WTC11 (cell line): ENCODE data around the gene HTR6. TPM values are rescaled to one million over a fixed set of nuclear protein-coding genes. Genes with fewer than 3 reads are reported as not detected.
A peak's percentile ranks its signal among the peaks of the same experiment; 100 is the strongest.

Source experiments
- ATAC-seq: fragments of 200-7000 bp; cut with Tn5 transposase; 2 replicates; pipeline ENCODE4 v1.10.0; 2021; ENCODE audit warnings: mild to moderate bottlenecking, moderate library complexity
- CTCF ChIA-PET: fragments of 300-600 bp; sonication (Branson Sonifier 250); formaldehyde crosslinking; loops from one replicate; lab custom pipeline; 2021; ENCODE audit warnings: antibody characterized with exemption; lab: Charles Lee
- POLR2A ChIA-PET: fragments of 350-600 bp; sonication (Branson Sonifier 250); formaldehyde crosslinking; loops from one replicate; lab custom pipeline; 2021; ENCODE audit warnings: antibody characterized with exemption; lab: Charles Lee
- DNase-seq: peaks from one replicate; pipeline ENCODE4 v3.0.0; 2021; ENCODE audit warnings: low spot score
- H3K27ac Mint-ChIP-seq: 2 replicates; pipeline ENCODE4 v1.8.0; 2021; ENCODE audit warnings: mixed read lengths
- H3K27me3 Mint-ChIP-seq: 2 replicates; pipeline ENCODE4 v1.8.0; 2021; ENCODE audit warnings: low read depth, mild to moderate bottlenecking, moderate library complexity, mixed read lengths
- H3K36me3 Mint-ChIP-seq: 2 replicates; pipeline ENCODE4 v1.8.0; 2021; ENCODE audit warnings: mixed read lengths
- H3K4me1 Mint-ChIP-seq: 2 replicates; pipeline ENCODE4 v1.8.0; 2022; ENCODE audit warnings: mixed read lengths
- H3K4me3 Mint-ChIP-seq: 2 replicates; pipeline ENCODE4 v1.8.0; 2021; ENCODE audit warnings: mild to moderate bottlenecking, moderate library complexity, mixed read lengths
- H3K9me3 Mint-ChIP-seq: 2 replicates; pipeline ENCODE4 v1.8.0; 2021; ENCODE audit warnings: mixed read lengths
- ARID4B ChIP-seq: sonication (generic); formaldehyde crosslinking; IDR thresholded peaks from 2 replicates; pipeline ENCODE4 v1.8.0; 2023; ENCODE audit warnings: missing genetic modification reagents, mild to moderate bottlenecking, borderline replicate concordance
- ATF1 ChIP-seq: sonication (generic); formaldehyde crosslinking; IDR thresholded peaks from 2 replicates; pipeline ENCODE4 v1.8.1; 2023; ENCODE audit warnings: mild to moderate bottlenecking, moderate library complexity, missing genetic modification reagents
- CREM ChIP-seq: sonication (generic); formaldehyde crosslinking; IDR thresholded peaks from 2 replicates; pipeline ENCODE4 v1.8.1; 2022; ENCODE audit warnings: mild to moderate bottlenecking, missing genetic modification reagents, moderate library complexity
- EMX1 ChIP-seq: fragments of 250-450 bp; sonication (Bioruptor Pico); IDR thresholded peaks from 2 replicates; pipeline ENCODE4 v1.8.0; 2021; ENCODE audit warnings: mild to moderate bottlenecking
- FOXP1 ChIP-seq: sonication (generic); formaldehyde crosslinking; IDR thresholded peaks from 2 replicates; pipeline ENCODE4 v1.8.0; 2022; ENCODE audit warnings: missing genetic modification reagents, mild to moderate bottlenecking, moderate library complexity, borderline replicate concordance
- MXD4 ChIP-seq: fragments of 250-450 bp; sonication (Bioruptor Pico); IDR thresholded peaks from 2 replicates; pipeline ENCODE4 v1.8.0; 2021; ENCODE audit warnings: mild to moderate bottlenecking, moderate library complexity, borderline replicate concordance
- NR2C2 ChIP-seq: sonication (generic); formaldehyde crosslinking; IDR thresholded peaks from 2 replicates; pipeline ENCODE4 v1.8.0; 2022; ENCODE audit warnings: mild to moderate bottlenecking, missing genetic modification reagents
- PRDM15 ChIP-seq: sonication (generic); formaldehyde crosslinking; IDR thresholded peaks from 2 replicates; pipeline ENCODE4 v1.8.0; 2022; ENCODE audit warnings: missing genetic modification reagents
- ZNF263 ChIP-seq: sonication (generic); formaldehyde crosslinking; IDR thresholded peaks from 2 replicates; pipeline ENCODE4 v1.8.1; 2022; ENCODE audit warnings: low read depth, mild to moderate bottlenecking, moderate library complexity, missing genetic modification reagents
- ZNF396 ChIP-seq: fragments of 250-450 bp; sonication (Bioruptor Pico); IDR thresholded peaks from 2 replicates; pipeline ENCODE4 v1.8.0; 2021; ENCODE audit warnings: mild to moderate bottlenecking, moderate library complexity, borderline replicate concordance
- ZNF423 ChIP-seq: fragments of 250-450 bp; sonication (Bioruptor Pico); IDR thresholded peaks from 2 replicates; pipeline ENCODE4 v2.1.2; 2022; ENCODE audit warnings: mild to moderate bottlenecking, moderate library complexity
- total RNA-seq: library from RNA; stranded (reverse); gene quantifications from 3 replicates; pipeline ENCODE4 v1.2.3, GENCODE V29; 2021
- TF ChIP-seq, protein P1 (sequence below): sonication (generic); formaldehyde crosslinking; IDR thresholded peaks from 2 replicates; pipeline ENCODE4 v1.8.1; 2022; ENCODE audit warnings: mild to moderate bottlenecking, missing genetic modification reagents, moderate library complexity, borderline replicate concordance

The HTR6 gene
- total RNA-seq, 1 experiment from 2014 or later, result 0.90 TPM

DNA sequence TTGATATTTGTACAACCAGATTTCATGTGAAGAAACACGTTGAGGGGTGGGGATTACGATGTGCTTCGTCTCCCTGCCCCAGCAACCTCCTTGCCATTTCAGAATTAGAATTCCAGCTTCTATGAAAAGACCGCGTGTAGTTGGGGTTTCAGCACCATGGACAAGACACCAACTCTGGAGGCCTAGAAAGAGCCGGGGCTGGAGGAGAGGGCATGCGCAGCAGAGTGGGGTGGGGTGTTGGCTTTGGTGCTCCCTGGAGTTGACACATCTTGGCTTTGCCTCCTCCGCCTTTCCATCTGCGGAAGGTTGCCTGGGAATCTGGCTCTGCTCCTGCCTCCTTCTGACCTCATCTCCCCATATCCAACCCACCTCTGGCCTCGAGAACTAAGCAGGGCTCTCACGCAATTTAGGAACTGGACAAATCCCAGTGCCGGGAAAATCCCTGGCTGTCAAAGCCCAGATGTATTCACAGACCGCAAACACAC is 11.8 kb downstream of the HTR6 start (continued):
- TF ChIP-seq ARID4B (CRISPR knock-in tag) (peak; percentile 88), CREM (CRISPR knock-in tag) (no peak), FOXP1 (CRISPR knock-in tag) (peak; percentile 64), MXD4 (CRISPR knock-in tag) (no peak)
- TF ChIP-seq, protein P1, sequence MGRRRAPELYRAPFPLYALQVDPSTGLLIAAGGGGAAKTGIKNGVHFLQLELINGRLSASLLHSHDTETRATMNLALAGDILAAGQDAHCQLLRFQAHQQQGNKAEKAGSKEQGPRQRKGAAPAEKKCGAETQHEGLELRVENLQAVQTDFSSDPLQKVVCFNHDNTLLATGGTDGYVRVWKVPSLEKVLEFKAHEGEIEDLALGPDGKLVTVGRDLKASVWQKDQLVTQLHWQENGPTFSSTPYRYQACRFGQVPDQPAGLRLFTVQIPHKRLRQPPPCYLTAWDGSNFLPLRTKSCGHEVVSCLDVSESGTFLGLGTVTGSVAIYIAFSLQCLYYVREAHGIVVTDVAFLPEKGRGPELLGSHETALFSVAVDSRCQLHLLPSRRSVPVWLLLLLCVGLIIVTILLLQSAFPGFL (CRISPR knock-in tag), result 0 out of 2 replicates have a peak, but pooled peaks have one; percentile 30

GRCh38 chr1:19678493-19678892 is 13.8 kb downstream of the HTR6 start:
- POLR2A ChIA-PET, result interaction anchor here (0.9 kb wide), 1 partner anchor 25 kb away, joined by 3 read pairs; no protein-coding TSS in a partner anchor
- H3K36me3 Mint-ChIP-seq, result no peaks in the 10 kb centered on the region

GRCh38 chr1:19678931-19679453 is 14.3 kb downstream of the HTR6 start:
- CTCF ChIA-PET, result interaction anchor here (0.6 to 5.1 kb wide), 4 partner anchors 17 to 25 kb away, joined by 3 to 37 read pairs (median 5); no protein-coding TSS in a partner anchor
- H3K36me3 Mint-ChIP-seq, result no peaks in the 10 kb centered on the region
- peaks cover 7% of the 10 kb centered on the region for H3K4me1 Mint-ChIP-seq
- no peak overlapping the region for H3K27ac Mint-ChIP-seq
- no peak overlapping the region for H3K4me3 Mint-ChIP-seq
- peaks cover 20% of the 10 kb centered on the region for H3K27me3 Mint-ChIP-seq
- DNase-seq (no peak), ATAC-seq (no peak)
- no peaks in the 10 kb centered on the region for H3K9me3 Mint-ChIP-seq
- POLR2A ChIA-PET, result interaction anchor here (0.9 kb wide), 1 partner anchor 25 kb away, joined by 3 read pairs; no protein-coding TSS in a partner anchor
- TF ChIP-seq ATF1 (CRISPR knock-in tag) (no peak), PRDM15 (CRISPR knock-in tag) (peak; percentile 27; the same call in 1 of the 2 replicates), EMX1 (CRISPR knock-in tag) (no peak)

More at GRCh38 chr1:19678493-19678892, 13.8 kb downstream of the HTR6 start:
- DNase-seq (no peak), ATAC-seq (no peak)
- Mint-ChIP-seq H3K27ac (no peak overlapping the region), H3K4me1 (peaks cover 7% of the 10 kb centered on the region)
- no peak for TF ChIP-seq ZNF396
- no peak for TF ChIP-seq ZNF263 (CRISPR knock-in tag)
- no peak for TF ChIP-seq NR2C2 (CRISPR knock-in tag)
- TF ChIP-seq CREM (CRISPR knock-in tag), result no peak
- peak; percentile 82 for TF ChIP-seq ZNF423 (CRISPR knock-in tag)
- TF ChIP-seq, all 79 proteins: peak for 1
- no peaks in the 10 kb centered on the region for H3K9me3 Mint-ChIP-seq
- H3K27me3 Mint-ChIP-seq, result peaks cover 22% of the 10 kb centered on the region
- H3K4me3 Mint-ChIP-seq, result no peak overlapping the region
- CTCF ChIA-PET, result interaction anchor here (1.1 to 5.1 kb wide), 3 partner anchors 17 to 26 kb away, joined by 3 to 37 read pairs (median 20); no protein-coding TSS in a partner anchor
